ENCODE measurements around the gene TBCD. TPM values are rescaled to one million over a fixed set of nuclear protein-coding genes. Genes with fewer than 3 reads are reported as not detected.

The TBCD gene
- total RNA-seq, 2 donors from 2014 or later: 64.0 to 123 TPM

GRCh38 chr17:82831041-82831817, 79.4 kb downstream of the TBCD start:
- intact Hi-C loops (cut with DNase I): no loop called here
- H3K27me3 ChIP-seq (replicated peaks; ENCODE audit: insufficient read depth): no peaks in the 10 kb centered on the region
- no peak overlapping the region for H3K27ac ChIP-seq

GRCh38 chr17:82831818-82832200, 79.9 kb downstream of the TBCD start:
- H3K27ac ChIP-seq: no peak overlapping the region
- no peaks in the 10 kb centered on the region for H3K36me3 ChIP-seq
- 94% methylated on average over 18 of the region's 18 CpGs for WGBS
- TF ChIP-seq POLR2AphosphoS5 (IDR thresholded peaks at IDR 0.05) (no peak), POLR2A (IDR thresholded peaks at IDR 0.05) (no peak), CTCF (IDR thresholded peaks at IDR 0.05) (no peak)
- DNase-seq (ENCODE audit: low spot score): no peak
- no peaks in the 10 kb centered on the region for H3K27me3 ChIP-seq (replicated peaks; ENCODE audit: insufficient read depth)
- no peaks in the 10 kb centered on the region for H3K9me3 ChIP-seq
- no peaks in the 10 kb centered on the region for H3K4me1 ChIP-seq (replicated peaks)
- intact Hi-C loops (cut with DNase I): no loop called here
- no peak overlapping the region for H3K4me3 ChIP-seq

More at GRCh38 chr17:82831041-82831817, 79.4 kb downstream of the TBCD start:
- no peak for TF ChIP-seq POLR2AphosphoS5 (IDR thresholded peaks at IDR 0.05)
- TF ChIP-seq CTCF (IDR thresholded peaks at IDR 0.05): no peak
- TF ChIP-seq POLR2A (IDR thresholded peaks at IDR 0.05): no peak
- DNase-seq (ENCODE audit: low spot score): no peak
- H3K4me3 ChIP-seq: no peak overlapping the region
- WGBS: 95% methylated on average over 29 of the region's 29 CpGs
- H3K9me3 ChIP-seq: no peaks in the 10 kb centered on the region
- H3K36me3 ChIP-seq: no peaks in the 10 kb centered on the region
- no peaks in the 10 kb centered on the region for H3K4me1 ChIP-seq (replicated peaks)

GRCh38 chr17:82832411-82832810, 80.5 kb downstream of the TBCD start:
- Histone ChIP-seq H3K9me3 (no peaks in the 10 kb centered on the region), H3K27me3 (replicated peaks; ENCODE audit: insufficient read depth) (no peaks in the 10 kb centered on the region), H3K4me1 (replicated peaks) (peaks cover 3% of the 10 kb centered on the region), H3K36me3 (no peaks in the 10 kb centered on the region), H3K27ac (no peak overlapping the region), H3K4me3 (no peak overlapping the region)
- intact Hi-C loops (cut with DNase I): no loop called here
- 83% methylated on average over 20 of the region's 20 CpGs for WGBS
- no peak for DNase-seq (ENCODE audit: low spot score)
- no peak for TF ChIP-seq CTCF (IDR thresholded peaks at IDR 0.05)
- TF ChIP-seq POLR2AphosphoS5 (IDR thresholded peaks at IDR 0.05): no peak
- TF ChIP-seq POLR2A (IDR thresholded peaks at IDR 0.05): no peak

- intact Hi-C loops (cut with DNase I): no loop called here
- no peak for TF ChIP-seq POLR2AphosphoS5 (IDR thresholded peaks at IDR 0.05)
- TF ChIP-seq POLR2A (IDR thresholded peaks at IDR 0.05): no peak
- no peak overlapping the region for H3K4me3 ChIP-seq
- H3K27ac ChIP-seq: no peak overlapping the region
- no peaks in the 10 kb centered on the region for H3K36me3 ChIP-seq
- H3K9me3 ChIP-seq: no peaks in the 10 kb centered on the region
- H3K4me1 ChIP-seq (replicated peaks): peaks cover 9% of the 10 kb centered on the region
- WGBS: 96% methylated on average over 20 of the region's 20 CpGs
- no peaks in the 10 kb centered on the region for H3K27me3 ChIP-seq (replicated peaks; ENCODE audit: insufficient read depth)
- DNase-seq (ENCODE audit: low spot score): no peak
These were observed 81.1 kb downstream of the TBCD start for GRCh38 chr17:82832881-82833475.

- no peak for TF ChIP-seq POLR2A (IDR thresholded peaks at IDR 0.05)
- H3K27ac ChIP-seq: peak overlapping the region in 1 of 2 donors; percentile 83
- WGBS: 71% methylated on average over 9 of the region's 9 CpGs
- H3K4me1 ChIP-seq (replicated peaks): peaks cover 12% of the 10 kb centered on the region
- H3K9me3 ChIP-seq: no peaks in the 10 kb centered on the region
- H3K36me3 ChIP-seq: no peaks in the 10 kb centered on the region
- no peak for DNase-seq (ENCODE audit: low spot score)
- no peaks in the 10 kb centered on the region for H3K27me3 ChIP-seq (replicated peaks; ENCODE audit: insufficient read depth)
- intact Hi-C loops (cut with DNase I): no loop called here
- no peak overlapping the region for H3K4me3 ChIP-seq
These were observed 83.3 kb downstream of the TBCD start for GRCh38 chr17:82835122-82835521.
